HK-2 (cell line): Measurements from ENCODE around the gene SLAMF9.

ENCODE experiments used
- DNase-seq: peaks from one replicate; pipeline ENCODE4 v3.0.0-alpha.2; 2018; ENCODE audit not compliant: unreplicated experiment

The SLAMF9 gene

DNA sequence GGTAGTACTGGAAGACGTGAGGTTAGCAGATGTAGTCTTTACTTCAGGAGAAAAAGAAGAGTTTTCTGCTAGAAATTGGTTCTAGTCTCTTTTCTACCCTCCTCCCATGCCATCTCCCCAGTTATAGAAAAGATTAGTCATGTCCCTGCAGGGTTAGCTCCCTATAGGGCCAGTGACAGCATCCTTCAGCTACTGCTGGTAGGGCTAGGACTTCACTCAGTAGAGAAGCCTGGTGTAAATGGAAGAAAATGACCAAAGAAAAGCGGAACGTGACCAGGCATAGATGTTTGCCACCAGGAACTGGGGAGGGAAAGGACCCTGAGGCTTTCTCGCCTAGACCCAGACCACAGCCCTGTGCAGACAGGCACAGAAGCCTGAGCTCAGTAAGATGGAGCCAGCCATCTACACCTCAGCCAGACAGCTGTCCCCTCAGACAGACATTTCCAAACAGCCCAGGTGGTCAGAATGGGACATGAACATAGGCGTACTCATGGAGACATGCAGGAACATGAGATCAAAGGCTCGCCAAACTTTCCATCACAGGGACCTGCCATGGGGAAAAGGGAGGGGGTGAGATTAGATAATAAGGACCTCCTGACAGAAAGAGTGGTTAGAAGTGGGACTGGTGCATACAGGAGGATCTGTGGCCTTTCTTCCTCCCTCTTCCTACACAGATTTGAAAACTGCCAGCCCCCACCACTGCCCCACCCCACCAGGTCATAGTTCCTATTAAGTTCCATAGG is 23.5 kb upstream of the SLAMF9 start:
- DNase-seq: no peak

DNA sequence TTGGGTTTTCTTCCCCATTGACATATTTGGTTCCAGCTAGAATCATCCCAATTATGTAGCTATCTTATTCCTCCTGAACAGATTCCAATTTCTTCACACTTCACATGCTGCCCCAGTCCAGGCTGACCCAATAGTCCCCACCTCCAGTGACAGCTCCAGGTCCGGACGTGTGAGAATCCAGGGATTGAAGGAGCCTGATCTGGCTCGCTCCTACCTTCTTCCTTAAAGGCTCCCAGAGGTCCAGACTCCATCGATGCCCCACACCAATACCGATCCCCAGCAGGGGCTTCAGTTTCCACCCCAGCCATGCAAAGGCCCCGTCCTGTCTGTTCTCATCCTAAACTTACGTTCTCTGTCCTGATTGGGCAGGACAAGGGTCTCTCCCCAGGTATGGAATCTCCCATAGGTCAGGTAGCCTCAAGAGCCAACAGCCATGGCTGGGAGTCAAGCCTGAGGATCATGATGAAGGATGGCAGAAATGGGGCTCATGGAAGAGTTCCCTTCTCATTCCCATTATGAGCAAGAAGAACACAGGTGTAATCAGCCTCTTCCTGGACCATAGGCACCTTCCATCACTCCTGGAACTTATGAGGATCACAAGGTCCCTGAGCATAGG is 20.4 kb upstream of the SLAMF9 start:
- DNase-seq: no peak

DNA sequence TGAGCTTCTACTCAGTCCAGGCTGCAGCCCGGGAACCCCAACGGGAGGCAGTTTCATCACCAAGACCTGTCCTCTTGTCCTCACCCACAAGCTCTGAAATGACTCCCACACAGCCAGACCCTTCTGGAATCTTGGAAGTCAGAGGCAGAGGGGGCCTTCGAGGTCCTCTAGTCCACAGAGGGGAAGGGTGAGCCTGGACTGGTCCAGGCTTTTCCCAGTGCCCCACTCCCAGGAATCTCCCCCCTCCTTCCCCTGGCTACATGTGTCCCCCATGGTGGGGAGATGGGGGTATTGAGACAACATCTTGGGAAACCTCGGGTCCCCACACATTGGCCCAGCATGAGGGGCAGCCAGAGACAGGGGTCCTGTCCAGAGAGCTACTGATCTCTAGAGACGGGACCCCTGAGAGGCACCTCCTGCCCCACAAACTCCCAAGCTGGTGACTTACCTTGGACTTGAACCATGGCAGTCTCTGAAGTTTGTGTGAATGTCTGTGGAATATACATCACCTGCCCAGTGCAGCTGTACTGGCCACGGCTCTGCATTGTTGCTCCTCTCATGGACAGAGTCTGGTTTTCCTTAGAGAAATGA is 19.4 kb upstream of the SLAMF9 start:
- no peak for DNase-seq

DNA sequence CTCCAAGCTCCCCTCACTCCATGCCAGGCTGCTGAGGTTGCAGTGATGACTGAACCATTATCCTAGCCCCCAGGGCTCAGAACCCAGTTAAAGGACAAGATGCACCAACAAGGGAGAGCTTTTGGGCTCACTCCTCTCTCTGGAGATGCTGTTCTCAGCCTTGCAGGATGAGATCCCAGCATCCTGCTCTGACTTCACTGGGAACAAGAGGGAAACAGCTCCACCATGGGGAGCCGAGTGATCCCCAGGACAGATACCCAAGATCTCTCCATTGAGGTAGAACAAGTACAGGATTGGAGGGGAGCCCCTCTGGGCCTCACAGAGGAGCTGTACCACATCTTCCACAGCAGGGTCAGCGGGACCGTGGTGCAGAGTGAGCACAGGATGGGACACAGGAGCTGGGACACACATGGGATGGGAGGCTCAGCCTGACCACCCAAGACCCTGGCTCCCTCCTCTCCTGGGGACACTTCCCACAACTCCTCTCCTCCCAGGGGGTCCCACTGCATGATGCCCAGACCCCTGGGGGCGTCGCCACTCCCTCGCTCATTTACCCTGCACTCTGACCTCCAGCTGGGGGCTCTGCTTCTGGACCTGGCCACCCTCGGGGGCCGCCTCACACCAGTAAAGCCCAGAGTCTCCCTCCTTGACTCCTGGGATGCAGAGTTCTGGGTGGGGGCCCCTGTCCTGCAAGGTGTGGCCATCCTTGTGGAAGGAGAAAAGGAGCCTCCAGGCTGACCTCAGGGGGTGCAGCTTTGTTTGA is 18.6 kb upstream of the SLAMF9 start:
- DNase-seq: no peak

DNA sequence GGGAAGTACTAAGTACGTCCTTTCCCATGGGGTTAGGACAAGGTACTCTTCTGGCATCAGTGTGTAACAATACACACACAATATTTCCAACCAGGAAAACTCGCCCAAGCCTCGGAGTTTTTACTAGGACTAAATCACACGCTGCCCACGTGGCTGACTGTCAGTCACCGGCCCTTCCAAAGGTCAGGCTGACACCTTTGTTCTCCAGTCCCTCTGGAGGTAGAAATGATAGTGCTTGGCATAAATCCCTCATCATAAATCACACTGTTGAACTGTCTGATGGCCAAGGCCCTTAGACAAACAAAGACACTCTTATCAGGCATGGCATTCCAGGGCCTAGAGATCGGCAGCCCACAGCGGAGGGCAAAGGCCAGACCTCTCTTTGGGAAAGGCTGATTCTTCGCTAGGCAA is 16.9 kb upstream of the SLAMF9 start:
- DNase-seq: no peak

DNA sequence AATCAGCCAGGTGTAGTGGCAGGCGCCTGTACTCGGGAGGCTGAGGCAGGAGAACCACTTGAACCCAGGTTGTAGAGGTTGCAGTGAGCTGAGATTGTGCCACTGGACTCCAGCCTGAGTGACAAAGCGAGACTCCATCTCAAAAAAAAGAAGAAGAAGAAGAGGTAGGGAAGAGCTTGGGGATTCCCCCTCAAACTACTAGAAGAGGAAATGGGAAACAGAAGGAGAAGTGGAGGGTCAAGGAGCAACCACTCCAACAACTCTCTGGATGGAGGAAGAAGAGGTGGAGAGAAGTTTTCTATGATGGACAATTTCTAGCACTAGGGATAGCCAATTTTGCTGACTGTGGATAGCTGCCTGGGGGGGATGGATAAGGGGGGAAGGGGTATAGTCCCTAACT is 14.9 kb upstream of the SLAMF9 start:
- no peak for DNase-seq

DNA sequence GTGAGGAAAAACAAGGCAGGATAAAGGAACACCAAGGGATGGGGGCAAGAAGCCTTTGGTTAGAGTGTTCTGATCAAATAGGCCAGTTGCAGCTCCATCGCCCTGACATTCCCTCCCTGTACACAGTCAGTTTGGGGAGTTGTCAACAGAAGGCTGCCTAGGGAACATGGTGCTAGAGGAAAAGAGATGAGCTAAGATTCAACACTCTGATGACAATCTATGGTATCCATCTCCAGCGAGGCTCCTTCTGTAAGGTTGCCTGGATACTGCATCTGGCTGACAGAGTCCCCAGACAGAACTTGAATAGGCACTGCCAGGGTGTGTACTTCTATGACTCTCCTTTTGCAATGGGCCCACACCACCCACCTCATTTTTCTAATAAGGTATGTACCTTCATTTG is 11.2 kb upstream of the SLAMF9 start:
- no peak for DNase-seq

DNA sequence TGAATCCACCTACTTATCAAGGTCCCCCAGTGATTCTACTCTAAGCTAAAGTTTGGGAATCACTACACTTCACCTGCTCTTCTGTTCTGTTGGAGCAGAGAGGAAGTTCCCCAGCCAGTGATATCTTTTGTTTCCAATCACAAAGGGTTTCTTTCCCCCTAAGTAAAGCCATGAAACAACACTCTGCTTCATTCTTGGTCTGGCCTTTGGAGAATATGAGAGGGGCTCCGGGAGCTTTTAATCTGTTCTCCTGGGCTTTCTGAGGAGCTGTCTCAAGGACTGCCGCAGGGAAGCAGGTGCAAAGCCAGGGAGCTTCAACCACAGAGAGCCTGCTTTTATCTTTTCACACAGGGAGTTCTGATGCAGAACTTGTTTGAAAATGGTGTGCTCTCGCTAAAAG is 10.1 kb upstream of the SLAMF9 start:
- DNase-seq: no peak

DNA sequence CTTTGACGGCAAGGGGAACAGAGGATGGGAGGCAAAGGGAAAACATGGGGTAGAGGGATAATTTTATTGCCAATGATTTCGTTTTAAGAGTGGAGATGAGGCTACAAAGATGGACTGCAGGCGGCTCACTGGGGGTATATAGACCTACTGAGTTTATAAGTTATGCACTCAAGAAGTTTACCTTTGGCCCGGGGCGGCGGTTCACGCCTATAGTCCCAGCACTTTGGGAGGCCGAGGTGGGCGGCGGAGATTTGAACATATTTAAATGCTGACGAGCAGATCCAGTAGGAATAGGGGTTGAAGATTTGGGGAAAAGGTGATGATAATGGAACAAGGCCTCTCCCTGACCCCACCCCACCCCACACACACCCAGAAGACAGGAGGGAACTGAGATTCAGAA is 8.1 kb upstream of the SLAMF9 start:
- DNase-seq: no peak

DNA sequence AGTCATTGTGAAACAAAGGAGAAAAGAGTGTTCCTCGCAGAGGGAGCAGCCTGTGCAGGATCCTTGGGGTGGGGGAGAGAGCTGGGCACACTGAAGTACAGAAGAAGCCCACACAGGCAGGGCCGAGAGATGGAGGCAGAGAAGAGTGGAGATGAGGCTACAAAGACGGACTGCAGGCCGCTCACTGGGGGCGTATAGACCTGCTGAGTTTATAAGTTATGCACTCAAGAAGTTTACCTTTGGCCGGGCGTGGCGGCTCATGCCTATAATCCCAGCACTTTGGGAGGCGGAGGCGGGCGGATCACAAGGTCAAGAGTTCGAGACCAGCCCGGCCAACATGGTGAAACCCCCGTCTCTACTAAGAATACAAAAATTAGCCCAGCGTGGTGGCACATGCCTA is 7.6 kb upstream of the SLAMF9 start:
- DNase-seq: no peak

DNA sequence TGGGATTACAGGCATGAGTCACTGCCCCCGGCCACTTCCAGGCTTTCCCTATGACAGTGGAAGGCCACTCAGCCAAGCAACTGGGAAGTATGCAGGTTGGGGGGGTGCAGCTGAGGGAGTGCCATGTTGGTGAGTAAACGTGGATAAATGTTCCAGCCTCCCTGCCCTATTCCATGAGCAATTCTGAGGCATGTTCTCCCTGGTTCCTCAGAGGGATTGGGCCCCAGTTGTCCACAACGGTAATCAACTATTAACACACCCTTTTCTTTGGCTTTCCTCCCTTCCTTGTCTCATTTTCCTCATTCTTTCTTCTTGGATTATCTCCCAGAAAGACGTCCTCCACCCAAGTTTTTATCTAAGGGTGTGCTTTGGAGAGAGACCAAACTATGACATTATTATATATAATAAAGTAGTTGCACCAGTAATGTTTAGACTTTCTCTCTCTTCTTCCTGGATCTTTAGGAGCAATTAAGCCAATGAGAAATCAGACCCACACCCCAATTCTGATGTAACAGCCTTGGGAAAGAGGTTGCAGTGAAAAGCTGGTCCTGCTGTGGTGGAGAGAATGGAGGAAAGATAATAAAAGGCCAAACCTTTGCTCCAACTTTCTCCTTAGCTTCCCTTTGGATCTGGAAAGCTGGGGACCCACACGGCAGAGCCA is 6.8 kb upstream of the SLAMF9 start:
- DNase-seq: peak; percentile 22

DNA sequence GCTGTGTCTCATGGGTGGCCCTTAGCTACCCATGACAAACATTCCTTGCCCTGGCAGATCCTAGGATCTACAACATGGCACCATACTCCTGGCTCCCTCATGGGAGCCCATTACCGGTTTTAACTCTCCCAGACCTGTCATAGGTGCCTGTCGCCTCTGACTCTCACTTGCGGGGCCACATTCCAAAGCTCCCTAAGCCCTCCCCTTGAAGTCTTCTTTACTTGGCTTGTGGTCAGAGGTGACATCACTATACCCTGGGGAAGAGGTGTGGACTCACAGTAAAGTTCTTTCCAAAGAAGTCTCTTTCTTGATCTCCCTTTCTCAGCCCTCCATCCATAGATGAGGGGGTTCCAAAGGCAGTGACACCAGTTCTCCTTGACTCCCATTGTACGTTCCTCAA is 5.4 kb upstream of the SLAMF9 start:
- no peak for DNase-seq

DNA sequence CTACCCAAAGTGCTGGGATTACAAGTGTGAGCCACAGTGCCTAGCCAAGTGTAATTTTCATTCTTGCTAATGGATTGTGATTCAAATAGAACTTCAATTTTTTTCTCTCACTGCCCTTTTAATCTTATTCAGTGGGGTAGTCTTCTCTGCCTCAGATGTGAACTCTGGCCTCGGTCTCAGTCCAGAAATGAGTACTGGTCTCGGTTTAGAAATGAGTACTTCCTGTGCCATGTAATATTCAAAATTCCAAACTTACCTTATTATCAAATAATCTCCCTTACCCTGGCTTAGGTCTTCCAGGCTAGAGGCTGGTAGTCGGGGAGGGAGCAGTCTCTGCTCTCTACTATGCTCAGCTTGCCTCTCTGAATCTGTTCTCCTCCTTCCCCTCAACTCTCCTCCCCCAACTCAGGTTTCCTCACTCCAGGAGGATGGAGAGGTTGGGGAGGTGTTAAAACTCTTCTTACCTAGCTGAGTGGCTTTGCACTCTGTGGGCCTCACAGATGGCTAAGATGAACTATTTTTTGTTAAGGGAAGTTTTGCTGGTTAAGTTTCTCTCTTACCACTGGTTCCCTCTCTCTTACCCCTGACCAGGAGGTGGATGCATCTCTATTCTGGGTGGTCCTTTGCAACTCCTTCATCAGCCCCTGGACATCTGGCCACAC is 4.8 kb upstream of the SLAMF9 start:
- no peak for DNase-seq

DNA sequence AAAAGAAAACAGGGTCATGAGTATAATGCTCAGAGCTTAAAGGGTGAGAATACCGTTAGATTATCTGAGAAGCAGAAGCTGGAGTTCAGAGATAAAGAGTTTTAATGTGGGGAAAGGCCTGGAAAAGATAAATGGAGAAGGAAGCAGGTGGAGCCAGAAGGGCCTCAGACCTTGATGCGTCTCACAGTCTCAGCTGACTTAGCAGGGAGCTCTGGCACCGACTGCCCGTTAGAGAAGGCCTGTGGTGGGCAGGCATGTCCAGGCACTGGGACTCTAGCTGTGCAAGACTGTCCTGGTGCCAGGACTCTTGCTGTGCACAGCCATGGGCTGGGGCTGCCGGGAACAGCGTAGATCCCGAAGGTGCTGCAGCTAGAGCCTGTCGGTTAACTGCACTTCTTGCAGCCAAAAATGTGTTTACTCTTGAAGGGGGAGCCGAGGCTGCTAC is 3.8 kb upstream of the SLAMF9 start:
- DNase-seq: no peak

DNA sequence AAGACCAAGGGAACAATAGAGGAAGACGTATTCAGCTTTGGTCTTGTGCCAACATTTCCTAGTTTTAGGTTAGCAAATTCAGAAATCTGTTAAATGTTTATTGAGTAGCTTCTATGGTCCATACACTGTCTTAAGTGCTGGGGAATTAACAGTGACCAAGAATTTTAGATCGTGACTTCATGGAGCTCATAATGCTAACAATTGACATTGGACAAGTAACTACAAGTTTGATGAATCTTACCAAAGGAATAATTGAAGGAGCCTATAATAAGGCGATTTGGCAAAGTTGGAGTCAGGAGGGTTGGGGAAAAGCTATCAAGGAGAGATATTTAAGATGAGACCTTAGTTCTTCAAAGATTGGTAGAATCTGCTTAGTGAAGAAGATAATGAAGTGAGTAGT is 1.4 kb upstream of the SLAMF9 start:
- DNase-seq: no peak

DNA sequence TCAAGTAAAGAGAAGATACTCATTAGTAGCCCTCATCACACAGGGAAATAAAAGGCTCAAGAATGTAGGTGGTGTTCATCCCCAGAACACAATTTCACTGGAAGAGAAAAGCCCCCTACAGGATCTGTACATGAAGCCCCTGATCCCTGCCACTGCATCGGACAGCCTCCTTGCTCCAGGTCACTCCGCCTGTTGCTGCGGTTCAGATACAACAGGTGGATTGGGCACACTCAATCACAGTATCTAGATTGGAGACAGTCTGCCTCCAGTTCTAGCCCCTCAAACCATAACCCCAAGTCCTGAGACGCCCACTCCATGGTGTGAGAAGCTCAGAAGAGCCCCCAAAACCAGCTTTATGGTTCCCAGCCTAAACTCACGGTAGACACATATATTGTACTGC is 1.1 kb downstream of the SLAMF9 start:
- no peak for DNase-seq

DNA sequence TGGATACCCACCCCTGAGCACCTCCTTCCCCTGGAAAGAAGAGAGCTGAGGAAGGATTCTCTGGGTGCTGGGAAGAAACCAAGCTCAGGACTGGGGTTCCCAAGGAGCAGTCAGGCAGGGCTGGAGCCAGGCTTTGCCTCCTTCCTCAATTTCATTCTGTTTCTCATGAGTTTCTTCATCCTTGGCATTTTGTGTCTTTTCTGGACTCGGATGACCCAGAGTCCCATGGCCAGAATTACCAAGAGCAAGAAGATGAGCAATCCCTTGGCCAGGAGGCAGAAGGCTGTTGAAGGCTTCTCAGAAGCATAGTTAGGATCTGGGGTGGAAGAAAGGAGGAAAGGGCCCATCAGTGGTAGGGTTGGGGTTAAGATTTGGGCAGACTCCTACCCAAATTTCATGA is 2.5 kb downstream of the SLAMF9 start:
- no peak for DNase-seq

DNA sequence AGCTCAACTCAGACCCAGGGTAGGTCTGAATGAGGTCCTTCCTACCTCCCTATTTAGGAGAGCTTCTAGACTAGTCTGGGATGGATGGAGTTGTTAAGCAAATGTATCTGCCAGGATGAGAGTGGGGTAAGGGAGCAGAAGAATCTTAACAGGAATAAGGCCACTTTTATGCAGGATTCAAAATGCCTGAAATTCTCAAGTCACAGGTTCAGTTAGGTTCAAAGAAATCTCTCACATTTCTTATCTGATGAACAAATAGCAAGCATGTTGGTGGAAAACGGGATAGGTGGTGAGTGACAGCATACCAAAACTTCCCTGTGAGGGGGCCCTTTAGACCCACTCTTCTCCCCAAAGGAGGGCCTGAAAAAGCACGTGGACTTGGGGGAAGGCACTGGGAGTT is 3.0 kb downstream of the SLAMF9 start:
- no peak for DNase-seq

DNA sequence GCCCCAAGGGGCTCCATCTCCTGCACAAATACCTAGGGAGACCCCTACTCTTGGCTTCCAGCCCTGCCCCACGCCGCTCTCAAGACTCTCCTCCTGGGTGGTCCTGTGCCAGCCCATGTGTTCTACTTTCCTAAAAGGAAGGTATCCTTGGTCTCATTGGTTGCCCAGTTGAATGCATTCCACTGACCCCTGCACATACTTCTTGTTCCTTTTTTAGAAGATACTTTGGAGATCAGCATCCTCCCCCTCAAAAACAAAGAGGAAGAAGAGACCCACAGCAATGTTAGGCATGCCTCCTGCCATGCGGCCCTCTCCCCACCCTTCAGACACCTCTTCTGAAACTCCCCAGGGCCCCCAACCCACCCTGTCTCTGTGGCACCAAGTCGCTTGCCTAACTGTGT is 4.1 kb downstream of the SLAMF9 start:
- DNase-seq: no peak

DNA sequence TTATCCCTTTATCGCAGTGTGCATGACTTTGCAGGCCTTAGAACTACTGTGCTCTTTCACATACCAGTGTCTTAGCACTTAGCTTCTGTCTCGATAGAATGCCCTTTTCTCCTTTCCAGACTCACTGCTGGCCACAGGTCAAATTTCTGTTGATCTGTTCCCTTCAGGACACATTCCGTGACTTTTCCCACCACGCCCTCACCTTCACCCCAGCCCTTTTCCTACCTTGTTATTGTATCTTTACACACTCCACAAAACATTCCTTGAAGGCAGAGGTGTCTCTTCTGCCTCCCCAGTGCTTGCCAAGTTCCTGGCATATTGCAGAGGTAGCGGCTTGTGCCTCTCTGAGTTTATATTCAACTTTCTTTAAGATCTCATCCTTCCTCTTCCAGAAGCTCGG is 4.9 kb downstream of the SLAMF9 start:
- no peak for DNase-seq

DNA sequence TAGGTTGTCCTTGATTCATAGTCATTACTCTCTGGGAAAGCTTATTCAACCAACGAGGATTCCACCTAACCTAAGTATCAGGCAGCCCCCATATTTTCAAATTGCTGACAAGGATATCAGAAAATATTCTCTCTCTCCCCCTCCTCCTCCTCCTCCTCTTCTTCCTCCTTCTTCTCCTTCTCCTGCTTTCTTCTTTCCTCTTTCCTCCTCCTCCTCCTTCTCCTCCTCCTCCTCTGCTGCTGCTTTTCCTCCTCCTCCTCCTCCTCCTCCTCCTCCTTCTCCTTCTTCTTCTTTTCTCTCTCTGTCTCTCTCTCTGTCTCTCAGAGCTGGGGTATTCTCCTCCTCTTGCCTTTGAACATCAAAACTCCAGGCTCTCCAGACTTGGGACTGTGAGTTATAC is 6.1 kb downstream of the SLAMF9 start:
- DNase-seq: no peak
